Coronary artery (tissue), 2 donors: Measurements from ENCODE around the gene ZNF692.

ENCODE experiments used
- DNase-seq: peaks from one replicate; pipeline ENCODE4 v3.0.0-alpha.2; 2017; ENCODE audit warnings: low spot score
- H3K27ac ChIP-seq, 2 donors: fragments of 200-600 bp; sonication (generic); one replicate each; pipeline ENCODE4 v1.5.1; 2016 to 2019
- H3K4me3 ChIP-seq: fragments of 200-600 bp; sonication (generic); 2 replicates; pipeline ENCODE4 v1.5.1; 2016; ENCODE audit warnings: mild to moderate bottlenecking, moderate library complexity
- TF ChIP-seq, protein P1 (sequence below): fragments of 200-600 bp; sonication (generic); IDR thresholded peaks from one replicate; pipeline ENCODE4 v1.5.1; 2019; ENCODE audit warnings: antibody characterized with exemption

The ZNF692 gene

DNA sequence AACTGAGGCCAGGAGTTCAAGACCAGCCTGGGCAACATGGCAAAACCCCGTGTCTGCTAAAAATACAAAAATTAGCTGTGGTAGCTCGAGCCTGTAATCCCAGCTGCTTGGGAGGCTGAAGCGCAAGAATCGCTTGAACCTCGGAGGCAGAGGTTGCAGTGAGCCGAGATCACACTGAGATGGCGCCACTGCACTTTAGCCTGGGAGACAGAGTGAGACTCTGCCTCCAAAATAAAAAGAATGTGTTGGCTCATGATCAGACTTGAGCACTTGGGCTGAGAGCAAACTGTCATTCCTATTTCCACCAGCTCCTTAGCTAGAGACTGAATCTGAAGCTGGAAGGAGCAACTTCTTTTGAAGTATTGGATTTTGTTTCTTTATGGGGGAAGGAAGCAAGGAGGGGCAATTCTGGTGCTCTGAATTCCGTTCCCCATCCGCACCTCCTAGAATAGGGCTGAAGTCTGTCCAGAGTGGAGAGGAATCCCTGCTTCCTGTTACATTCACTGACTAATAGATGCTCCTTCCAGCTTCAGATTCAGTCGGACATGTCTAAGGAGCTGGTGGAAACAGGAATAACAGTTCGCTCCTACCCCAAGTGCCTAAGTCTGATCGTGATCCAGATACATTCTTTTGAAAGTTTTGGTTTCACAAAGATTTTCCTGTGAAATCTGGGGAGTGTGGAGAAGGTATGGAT is 17.0 kb downstream of the ZNF692 start:
- TF ChIP-seq, protein P1, sequence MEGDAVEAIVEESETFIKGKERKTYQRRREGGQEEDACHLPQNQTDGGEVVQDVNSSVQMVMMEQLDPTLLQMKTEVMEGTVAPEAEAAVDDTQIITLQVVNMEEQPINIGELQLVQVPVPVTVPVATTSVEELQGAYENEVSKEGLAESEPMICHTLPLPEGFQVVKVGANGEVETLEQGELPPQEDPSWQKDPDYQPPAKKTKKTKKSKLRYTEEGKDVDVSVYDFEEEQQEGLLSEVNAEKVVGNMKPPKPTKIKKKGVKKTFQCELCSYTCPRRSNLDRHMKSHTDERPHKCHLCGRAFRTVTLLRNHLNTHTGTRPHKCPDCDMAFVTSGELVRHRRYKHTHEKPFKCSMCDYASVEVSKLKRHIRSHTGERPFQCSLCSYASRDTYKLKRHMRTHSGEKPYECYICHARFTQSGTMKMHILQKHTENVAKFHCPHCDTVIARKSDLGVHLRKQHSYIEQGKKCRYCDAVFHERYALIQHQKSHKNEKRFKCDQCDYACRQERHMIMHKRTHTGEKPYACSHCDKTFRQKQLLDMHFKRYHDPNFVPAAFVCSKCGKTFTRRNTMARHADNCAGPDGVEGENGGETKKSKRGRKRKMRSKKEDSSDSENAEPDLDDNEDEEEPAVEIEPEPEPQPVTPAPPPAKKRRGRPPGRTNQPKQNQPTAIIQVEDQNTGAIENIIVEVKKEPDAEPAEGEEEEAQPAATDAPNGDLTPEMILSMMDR = peak; percentile 48
- Histone ChIP-seq H3K27ac (peak overlapping the region; percentile 0 to 73), H3K4me3 (peak overlapping the region; percentile 46)
- no peak for DNase-seq

DNA sequence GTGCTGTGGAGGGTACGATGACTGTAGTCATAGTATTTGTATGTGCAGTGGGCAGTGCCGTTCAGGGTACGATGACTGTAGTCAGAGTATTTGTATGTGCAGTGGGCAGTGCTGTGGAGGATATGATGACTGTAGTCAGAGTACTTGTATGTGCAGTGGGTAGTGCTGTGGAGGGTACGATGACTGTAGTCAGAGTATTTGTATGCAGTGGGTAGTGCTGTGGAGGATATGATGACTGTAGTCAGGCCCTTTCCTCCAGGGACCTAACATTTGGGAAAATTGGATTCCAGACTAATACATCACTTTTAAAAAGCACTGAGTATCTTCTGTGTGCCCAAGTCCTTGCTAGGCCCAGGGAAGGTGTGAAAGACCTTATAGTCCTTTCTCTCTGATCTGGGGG is 17.9 kb downstream of the ZNF692 start:
- Histone ChIP-seq H3K4me3 (no peak overlapping the region), H3K27ac (no peak overlapping the region)
- DNase-seq = no peak
- TF ChIP-seq, protein P1 = no peak

DNA sequence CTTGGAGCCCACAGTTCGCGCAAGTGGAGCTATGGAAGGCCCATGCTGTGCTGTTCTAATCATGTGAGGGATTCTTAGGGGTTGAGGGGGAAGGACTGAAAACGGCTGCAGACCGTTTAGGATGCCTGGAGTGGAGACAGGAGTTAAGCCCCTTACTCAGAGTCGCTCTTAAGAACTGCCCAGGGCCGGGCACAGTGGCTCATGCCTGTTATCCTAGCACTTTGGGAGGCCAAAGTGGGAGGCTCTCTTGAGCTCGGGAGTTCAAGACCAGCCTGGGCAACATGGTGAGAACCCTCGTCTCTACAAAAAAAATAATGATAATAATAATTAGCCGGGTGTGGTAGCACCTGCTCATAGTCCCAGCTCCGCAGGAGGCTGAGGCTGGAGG is 19.7 kb downstream of the ZNF692 start:
- peak overlapping the region; percentile 100 for H3K27ac ChIP-seq
- peak overlapping the region; percentile 100 for H3K4me3 ChIP-seq
- TF ChIP-seq, protein P1 = no peak
- DNase-seq = peak; percentile 73

DNA sequence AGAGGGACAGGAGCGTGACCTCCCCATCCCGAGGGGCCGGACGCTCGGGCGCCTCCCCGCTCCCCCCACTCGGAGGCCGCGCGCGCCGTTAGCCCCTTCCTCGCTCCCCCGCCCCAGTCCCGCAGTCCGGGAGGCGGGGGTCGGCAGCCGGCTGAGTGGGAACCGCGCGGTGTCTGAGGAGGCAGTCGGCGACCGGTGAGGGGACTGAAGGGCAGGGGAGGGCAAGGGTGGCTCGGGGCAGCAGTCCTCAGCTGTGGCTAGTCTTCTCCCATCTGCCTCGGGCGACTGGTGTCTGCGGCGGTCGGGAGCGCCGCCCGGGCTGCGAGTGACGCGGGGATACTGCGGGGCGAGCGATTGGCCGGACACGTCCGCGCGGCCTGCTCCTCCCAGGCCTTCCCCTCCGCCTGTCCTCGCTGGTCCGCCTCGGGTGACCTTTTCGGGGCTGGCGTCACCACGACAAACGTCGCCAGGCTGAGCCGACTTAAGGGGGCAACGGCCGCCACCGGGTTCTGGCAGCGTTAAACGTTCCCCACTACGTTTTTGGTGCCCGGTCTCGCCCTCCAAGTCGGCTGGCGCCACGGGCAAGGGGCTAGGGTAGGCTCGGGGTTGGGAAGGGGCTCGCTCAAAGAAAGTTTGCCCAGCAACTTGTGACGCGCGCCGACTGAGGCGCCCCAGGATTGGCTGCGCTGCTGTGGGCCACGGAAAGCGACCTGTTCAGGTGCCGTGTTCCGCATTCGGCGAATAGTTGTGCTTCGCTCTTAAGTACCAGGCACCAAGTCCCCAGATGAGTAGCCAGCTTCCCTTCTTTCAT is 20.3 kb downstream of the ZNF692 start:
- DNase-seq = peak; percentile 97
- TF ChIP-seq, protein P1 = no peak
- peak overlapping the region; percentile 100 for H3K27ac ChIP-seq
- peak overlapping the region; percentile 100 for H3K4me3 ChIP-seq

DNA sequence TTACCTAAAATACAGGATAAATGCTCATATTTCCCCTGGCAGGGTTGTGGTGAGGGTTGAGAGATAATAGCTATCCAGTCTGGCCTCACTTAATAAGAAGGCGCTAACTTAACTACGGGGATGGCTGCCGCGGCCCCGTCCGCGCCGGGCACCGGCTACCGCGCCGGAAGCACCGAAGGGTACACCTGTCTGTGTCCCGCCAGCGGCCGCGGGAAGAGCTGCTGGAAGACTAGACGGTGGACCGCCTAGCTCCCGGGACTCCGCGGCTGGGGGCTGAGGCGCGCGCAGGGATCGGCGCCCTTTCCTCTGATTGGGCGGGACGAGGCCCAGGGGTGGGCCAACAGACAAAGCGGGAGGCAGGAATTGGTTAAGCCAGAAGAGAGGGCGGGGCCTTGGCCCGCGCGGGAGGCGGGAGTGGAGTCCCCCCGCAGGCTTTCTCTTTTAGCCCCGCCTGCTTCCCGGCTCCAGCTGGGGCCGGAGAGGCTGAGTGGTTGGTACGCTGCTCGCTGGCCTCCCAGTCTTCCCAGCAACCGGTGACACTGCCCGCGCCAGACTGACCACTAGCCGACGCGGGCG is 21.0 kb downstream of the ZNF692 start, which contains the start of gene ZNF672:
TSS of gene ZNF672 (plus strand) at position 444 of the 576 bp plus-strand sequence. CDS start 9,051 bp downstream, outside the sequence.
- TF ChIP-seq, protein P1 = no peak
- Histone ChIP-seq H3K4me3 (peak within 1 kb of the TSS; percentile 100), H3K27ac (peak within 1 kb of the TSS; percentile 100)
- DNase-seq = peak; percentile 100

DNA sequence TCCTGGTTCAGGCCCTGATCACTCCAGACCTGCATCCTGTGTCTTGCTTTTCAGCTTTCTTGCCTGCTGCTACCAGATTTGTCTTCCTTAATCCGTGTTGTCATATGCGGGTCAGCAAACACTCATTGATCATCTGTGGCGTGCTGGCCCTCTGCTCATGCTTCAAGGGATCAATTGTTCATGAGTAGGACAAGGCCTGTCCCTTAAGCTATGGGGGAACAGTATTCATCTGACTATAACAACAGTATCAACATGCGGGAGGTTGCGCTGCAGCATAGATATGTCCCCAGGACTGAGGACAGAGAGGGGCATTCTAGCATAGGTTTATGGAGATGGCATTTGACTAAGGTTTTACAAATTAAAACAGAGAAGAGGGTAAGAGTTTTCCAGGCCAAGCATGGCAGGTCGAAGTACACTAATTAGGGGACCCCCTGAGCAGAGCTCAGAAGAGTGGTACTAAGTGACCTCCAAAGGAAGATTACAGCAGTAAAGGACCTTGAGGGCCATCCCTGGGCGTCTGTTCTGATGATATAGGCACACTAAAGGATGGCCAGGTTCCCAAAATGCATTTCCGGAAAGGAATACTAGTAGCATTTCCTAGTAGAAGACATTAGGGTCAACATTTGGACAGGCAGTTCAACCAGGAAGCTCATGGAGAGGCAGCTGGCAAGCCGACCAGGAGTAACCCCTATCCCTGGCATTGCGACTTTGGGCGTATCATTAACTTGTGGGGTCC is 21.7 kb downstream of the ZNF692 start:
- H3K4me3 ChIP-seq = peak overlapping the region; percentile 100
- peak; percentile 61 for DNase-seq
- TF ChIP-seq, protein P1 = no peak
- peak overlapping the region; percentile 100 for H3K27ac ChIP-seq
